T-helper 2 cell (primary cell): ENCODE data around the gene VOPP1.

Experiments
- DNase-seq, 5 experiments: peaks; one replicate each; pipeline versions ENCODE4 v3.0.0 to v3.0.0-alpha.2; 2012 to 2022

VOPP1 gene

DNA sequence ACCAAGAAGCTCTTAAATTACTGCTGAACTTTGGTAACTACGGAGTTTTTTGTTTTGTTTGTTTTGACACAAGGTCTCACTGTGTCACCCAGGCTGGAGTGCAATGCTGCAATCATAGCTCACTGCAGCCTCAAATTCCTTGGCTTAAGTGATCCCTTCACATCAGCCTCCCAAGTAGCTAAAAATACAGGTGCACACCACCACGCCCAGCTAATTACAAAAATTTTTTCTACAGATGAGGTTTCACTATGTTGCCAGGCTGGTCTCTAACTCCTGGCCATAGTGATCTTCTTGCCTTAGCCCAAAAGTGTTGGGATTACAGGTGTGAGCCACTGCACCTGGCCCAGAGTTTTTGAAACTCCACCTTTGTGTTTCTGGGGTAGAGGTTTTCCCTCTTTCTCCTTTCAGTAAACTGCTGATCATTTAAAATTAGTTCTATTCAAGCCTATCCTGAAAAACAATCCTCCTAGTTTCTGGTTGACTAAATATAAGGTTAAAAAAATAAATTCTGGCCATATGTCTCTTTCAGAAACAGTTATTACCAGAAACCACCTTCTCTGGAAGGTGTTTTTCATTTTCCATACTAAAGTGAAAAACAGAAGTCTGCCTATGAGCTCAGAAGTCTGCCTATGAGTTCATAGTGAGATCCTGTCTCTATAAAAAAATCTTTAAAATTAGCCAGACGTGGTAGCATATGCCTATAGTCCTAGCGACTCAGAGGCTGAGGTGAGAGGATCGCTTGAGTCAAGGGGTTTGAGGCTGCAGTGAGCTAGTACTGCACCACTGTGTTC is 63.9 kb downstream of the VOPP1 start:
- no peak for DNase-seq

DNA sequence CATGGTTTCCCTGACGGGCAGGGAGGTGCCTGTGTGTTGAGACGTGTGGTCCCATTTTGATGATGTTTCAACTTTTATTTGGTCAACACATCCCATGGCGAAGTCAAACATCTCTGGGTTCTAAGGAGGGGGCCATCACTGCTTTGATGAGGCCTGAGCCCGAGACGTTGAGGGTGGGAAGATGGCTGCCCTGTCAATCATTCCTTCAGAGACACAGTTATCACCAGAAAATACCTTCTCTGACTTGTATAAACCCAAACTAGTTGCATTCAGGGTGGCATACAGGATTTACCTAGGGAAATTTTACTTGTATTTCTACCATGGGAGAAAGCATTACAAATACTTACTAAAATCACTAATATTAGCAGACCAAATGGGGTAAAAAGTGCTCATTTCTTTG is 64.6 kb downstream of the VOPP1 start:
- no peak for DNase-seq

DNA sequence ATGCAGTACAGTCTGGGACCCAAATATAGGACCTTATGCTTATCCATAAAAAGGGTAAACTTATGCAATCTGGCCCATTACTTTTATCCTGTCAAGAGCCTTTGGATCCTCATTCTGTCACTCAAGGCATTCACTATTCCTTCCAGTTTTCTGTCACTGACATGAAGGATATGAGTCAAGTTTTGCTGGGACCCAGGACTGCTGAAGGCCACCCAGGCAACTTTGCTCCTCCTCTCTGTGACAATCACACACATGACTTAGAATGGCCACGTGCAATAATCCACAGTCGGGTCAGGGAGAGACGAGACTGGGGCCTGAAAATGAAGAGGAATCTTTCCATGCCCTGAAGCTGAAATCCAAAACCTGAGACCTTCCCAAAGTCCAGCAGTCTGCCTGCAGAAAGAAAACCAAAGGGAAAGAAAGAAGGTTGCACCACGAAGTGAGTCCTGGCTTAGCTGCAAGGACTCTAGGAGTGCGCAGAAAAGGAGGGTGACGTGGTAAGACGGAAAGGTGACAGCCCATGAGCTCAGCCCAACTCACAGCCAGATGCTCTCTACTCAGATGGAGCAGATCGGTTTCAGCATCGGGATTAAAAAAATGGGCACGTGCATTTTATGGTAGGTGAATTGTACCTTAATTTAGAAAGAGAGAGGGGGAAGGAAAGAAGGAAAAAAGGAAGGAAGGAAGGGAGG is 67.2 kb downstream of the VOPP1 start:
- DNase-seq = no peak

DNA sequence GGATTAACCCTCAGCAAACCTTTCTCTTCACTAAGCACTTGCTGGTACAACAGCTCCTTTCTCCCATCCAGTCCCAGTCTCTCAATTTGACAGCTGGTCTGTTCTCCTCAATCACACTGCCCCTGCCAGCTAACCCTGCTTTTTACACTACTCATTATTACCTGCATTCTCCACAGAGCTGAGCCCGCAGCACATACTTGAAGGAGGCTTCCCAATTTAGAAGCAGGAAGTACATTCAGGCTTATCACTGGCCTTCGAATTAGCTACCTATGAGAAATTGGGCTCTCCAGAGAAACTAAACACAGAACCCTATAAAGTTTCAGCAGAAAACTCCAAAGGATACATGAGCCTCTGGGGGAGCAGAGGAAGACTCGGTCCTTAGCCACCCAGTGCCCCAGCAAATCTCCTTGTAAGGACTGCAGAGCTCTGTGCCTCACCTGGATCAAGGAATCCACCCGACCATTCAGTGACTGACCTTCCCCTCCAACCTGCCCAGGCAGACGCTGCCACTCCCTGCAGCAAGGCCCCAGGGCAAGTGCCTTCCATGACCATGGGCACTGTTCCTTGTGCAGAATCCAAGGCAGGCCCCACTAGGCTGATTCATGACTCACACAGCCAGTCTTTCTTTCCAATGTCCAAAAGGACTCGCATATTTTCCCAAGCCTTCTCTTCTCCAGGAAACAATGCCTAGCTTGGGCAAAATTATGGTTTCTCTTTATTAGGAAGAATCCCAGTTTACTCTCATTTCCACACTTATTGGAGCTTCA is 68.0 kb downstream of the VOPP1 start:
- no peak for DNase-seq

DNA sequence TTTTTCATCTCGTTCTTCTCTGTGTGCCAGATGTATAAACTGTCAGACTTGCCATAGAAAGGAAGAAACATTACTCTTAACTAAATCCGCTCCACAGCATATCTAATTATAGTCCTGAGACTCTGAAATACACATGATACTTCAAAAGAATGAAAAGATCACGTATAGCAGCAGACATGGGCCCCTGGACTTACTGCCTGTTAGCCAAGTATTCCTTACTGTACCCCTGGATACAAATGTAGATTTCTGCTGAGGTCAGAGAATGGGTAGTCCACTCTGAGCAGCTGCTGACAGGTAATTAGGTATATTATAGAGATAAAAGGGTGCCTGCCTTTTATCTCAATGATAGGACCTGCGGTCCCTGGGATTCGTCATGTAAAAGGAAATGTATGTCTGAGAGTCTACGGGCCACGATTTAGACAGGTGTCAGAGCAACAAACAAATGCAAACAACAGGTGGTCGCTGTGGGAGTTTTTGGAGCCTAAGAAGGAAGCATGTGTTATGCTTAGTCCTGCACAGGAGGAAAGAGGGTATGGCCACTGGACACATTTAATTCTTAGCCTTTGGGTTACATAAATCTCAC is 69.4 kb downstream of the VOPP1 start:
- no peak for DNase-seq

DNA sequence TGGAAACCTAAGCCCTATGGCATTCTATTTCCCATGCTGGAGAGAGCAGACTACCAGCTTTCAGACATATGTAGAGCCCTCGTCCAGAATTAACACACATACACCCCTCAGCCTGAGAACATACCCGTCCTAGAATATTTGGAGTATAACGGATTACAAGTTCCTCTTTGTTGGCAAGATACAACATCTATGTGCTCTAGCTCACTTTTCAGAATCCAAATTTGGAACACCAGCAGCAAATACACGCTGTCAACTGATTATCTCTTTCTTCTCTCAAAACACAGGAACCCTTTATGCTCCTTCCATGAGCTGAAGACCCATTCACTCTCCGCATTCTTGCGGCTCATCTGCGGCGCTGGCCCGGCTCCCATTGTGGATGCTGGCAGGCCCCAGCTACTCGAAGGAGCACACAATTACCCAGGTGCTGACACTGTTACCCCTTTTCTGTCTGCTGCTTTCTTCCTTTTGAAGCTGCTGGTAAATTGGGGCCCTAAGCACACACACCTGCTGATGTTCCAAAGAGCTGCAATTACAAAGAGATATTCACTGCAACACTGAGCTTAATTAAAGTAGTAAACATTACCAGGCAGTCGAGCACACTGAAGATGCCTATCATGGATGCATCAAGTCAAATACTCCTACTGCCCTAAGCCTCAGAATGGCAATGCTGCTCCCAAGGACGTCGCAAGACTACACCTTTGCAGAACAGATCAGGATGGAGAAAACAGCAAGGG is 70.0 kb downstream of the VOPP1 start:
- no peak for DNase-seq

DNA sequence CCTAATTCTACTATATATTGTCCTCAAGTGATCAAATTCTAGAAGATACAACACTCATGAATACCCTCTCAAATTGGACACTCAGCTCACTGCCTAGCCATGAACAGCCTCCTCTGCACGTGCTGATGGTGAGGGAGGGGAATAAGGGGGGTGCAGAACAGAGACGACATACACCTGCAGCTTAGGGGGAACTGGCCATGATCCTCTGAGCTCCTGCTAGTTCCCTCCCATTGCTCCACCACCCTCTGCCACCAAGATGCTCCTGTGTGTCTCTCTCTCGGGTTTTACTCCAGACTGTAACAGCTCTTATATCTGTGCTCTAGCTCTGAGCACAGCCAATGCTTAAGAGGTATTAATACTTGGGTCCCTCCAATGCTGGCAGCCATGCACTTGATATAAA is 70.7 kb downstream of the VOPP1 start:
- DNase-seq = no peak

DNA sequence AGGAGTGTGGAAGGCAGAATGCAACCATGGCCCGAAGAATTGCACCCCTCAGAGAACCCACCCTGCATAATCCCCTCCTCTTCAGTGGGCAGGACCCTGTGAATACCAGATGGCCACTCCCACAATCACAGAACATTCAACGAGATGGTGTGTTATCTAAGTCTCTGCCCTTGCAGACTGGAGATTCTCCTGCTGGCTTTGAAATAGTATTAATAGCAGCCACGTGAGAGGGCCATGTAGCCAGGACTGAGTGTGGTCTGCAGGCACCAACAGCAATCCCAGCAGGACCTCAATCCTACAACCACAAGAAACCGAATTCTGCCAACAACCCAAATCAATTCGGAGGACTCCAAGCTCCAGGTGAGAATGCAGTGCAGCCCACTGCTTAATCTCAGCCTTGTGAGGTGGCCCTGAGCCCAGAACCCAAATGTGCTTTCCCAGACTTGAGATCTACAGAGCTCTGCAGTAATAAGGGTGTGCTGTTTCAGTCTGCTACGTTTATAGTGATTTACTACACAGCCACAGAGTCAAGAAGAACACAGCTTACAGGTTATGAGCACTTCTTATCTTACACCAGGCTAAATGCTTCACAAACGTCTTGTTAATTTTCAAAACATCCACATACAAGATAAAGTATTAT is 72.1 kb downstream of the VOPP1 start:
- DNase-seq = no peak

DNA sequence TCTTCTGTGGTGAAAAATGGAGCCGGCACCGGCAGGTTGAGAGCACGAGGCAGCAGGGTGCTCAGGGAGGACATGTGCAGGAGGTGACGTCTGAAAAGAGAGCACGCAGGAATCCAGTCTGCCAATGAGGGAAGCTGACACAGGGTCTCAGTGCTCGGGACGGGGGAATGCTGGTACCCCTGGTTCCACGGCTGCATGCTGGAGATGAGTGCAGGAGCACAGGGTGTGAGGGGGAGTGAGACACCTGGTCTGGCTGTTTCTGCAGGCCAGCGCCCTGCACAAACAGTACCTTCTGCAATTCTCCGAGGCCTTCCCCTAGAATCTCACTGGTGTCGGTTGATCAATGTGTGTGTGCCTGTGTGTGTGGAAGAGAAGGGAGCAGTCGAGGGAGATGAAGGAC is 72.7 kb downstream of the VOPP1 start:
- no peak for DNase-seq

DNA sequence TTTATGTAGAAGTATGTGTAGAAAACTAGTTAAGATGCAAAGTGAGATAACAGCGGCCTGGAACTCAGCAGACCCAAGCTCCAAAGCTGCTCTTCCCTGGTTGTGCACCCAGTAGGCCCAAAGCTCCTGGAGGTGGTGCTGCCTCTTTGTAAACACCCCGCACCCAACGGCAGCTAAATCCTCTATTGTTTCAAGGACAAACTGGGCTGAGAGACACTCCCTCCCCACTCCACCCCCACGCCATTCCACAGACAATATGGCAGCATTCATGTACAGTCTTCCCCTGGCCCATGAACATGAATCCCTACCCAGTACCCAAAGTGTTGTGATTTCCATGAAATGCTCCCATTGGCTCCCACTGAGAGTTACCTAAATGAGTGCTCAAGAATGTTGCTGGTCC is 73.5 kb downstream of the VOPP1 start:
- no peak for DNase-seq

DNA sequence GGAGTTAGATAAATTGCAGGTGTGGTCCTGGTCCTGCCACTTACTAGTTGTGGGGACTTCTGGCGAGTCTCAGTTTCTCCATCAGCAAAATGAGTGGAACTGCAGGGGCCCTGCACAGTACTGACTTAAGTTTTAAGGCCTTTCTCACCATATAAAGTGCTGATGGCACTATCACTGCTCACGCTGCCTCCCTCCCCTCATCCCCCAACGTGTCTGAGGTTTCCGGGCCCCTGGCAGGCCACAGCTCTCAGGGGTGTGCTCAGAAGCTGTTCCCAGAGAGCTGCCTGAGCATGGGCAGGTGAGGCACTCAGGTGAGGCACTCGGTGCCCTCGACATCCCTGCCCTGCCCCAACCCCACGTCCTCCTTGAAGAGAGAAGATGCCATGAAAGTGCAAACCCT is 74.2 kb downstream of the VOPP1 start:
- DNase-seq = peak in 2 of 5 experiments; percentile 43 to 44

DNA sequence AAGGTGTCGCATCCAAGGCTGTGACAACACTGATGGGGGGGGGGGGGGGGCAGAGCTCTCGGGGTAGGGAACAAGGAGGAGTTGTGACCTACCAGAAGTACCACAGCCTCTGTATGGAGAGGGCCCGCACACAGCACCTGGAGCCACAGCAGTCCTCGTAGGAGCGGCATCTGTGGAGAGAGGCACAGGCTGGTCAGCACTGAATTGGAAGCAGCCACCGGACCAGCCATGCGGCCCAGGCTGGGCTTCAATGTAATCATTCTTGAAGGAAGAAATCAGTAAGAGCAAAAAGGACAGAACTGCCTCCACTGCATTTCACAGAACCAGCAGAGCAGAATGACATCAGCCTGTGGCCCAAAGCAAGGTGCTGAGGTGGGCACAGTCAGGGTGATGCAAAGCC is 74.8 kb downstream of the VOPP1 start:
- DNase-seq = no peak

DNA sequence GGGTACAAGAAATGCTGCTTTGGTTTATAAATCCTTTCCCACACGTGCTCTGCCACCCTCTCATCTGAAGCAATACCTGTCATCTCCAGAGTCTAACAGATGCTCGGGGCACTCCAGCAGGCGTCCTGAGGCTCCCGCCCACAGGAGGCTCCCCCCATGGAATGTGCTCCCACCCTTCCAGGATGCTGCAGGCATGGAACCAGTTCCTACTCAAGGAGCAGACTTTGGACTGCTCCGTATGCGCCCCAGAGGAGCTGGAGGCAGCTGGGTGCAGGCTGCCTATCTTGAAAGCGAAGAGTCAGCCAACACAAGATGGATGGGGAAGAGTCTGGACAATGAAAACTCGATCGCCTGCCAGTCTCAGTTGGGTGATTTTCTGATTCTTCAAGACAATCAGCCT is 75.4 kb downstream of the VOPP1 start:
- DNase-seq = no peak

DNA sequence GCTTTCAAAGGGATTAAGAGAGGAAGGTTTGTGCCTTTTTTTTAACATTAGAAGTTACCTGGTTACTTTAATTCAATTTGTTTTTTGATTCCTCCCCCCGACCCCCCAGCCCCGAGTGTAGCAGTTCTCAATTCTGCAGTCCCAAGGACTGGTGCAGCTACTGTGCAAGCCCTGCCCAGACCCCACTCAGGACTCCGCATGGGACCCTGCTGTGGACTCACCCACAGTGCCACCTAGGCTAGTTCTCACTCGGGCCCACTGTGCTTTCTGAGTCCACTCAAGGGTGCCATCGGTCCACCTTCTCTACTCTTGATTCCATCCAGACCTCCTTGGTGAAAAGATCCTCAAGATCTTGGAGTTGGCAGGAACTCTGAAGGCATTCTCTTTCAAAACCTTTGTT is 77.4 kb downstream of the VOPP1 start:
- no peak for DNase-seq

DNA sequence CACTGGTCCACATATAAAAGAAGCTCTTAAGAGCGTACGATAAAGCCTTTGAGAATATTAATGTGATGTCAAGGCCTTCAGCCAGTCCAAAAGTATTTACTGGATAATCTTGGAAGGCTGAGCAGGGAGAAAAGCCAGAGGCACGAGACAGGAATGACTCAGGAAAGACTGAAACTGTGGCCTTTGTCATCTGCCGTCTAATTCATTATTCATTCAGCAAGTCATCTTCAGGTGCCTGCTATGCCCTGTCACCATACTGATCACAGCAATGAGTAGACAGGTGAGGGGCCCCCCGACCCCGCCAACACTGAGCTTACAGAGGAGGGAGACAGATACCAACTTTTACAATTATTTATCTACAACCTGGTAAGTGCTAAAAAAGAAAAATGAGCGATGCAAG is 78.9 kb downstream of the VOPP1 start:
- DNase-seq = no peak

DNA sequence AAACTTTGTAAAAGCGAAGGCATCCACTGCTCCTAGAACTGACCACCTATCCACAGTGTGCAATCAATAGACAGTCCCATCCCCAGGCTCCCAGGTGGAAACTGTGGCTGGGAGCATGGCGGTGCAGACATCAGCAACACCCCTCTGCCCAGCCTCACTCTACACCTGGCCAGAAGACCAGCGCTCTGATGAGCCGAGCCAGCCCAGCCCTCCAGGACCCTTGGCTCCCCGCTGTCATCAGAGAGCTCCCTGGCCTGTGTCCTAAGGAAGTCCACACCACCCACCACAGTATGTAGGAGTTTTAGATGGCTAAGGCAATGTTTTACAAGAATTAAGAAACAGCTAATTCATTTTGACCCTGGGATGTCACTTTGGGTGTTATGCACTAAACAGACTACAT is 81.0 kb downstream of the VOPP1 start:
- no peak for DNase-seq

DNA sequence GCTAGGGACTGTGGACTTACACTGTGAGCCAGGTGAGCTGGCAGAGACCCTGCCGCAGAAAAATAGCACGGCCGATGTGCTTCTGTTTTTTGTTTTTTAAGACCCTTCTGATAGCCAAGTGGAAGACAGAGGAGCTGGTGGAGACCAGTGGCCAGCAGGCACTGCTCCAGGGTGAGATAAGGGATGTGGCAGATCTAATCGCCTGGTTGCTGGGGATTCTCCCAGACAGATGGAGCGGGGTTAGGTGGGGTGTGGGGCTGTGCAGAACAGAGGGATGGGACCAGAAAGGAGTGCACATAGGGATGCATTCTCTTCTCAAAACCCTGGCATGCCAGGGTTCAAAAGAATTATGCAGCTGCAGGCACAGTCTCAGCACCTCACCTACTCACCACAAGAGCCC is 82.2 kb downstream of the VOPP1 start:
- DNase-seq = no peak

DNA sequence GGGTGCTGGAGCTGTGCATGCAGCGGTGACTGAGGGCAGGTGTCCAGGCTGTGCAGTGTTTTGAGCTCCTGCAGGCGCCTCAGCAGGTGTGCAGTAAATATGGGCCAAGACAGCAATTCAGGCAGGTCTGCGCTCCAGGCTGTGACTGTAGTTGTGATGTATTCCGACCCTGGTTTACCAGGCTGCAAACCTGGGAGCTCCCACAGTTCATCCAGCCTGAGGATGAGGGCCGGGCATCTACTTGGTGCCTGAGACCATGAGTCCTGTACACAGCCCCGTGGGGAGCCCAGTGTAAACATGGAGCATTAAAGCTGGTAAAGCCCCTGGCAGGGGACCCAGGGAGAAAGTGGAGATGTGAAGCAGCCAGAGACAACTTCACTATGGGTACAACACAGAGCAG is 82.8 kb downstream of the VOPP1 start:
- DNase-seq = no peak

DNA sequence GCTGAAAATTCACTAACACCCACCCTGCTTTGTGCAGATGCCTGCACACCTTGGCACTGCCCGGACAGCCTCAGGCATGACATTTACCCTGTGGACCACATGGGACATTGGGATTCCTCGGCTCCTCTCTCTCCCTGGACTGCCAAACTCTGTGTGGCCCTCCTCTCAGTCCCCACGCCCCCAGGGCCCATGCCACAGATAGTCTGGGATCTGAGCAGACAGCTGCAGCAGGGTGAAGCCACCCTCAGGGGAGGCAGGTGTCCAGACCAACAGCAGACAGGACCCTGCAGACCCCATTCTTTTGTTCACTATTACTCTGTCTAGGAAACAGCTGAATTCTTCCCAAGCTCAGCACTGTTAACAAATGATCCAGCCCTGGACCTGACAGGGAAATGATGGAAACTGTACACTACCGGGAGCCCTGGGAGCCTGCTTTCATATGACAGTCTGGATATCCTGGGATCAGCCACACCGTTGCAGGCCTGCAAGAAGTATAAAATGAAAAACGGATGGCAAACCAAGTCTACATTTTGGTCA is 83.4 kb downstream of the VOPP1 start:
- DNase-seq = no peak

DNA sequence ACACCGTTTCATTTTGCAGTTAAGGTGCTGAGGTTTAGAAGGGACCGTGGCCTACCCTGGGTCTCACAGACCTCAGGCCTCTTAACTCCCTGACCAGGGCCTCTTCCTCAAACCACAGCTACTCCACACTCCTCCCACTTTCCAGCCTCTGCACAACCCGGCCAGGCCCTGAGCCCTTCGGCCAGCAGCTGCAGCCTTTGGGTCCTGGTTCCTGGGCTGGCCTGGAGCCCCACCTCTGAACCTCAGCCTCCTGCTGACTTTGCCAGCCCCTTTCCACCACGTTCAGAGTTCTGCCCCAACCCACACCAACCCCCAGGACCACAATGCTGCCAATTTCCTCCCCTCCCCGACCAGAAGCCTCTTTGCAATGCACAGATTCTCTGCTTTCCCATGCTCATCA is 84.1 kb downstream of the VOPP1 start:
- no peak for DNase-seq

DNA sequence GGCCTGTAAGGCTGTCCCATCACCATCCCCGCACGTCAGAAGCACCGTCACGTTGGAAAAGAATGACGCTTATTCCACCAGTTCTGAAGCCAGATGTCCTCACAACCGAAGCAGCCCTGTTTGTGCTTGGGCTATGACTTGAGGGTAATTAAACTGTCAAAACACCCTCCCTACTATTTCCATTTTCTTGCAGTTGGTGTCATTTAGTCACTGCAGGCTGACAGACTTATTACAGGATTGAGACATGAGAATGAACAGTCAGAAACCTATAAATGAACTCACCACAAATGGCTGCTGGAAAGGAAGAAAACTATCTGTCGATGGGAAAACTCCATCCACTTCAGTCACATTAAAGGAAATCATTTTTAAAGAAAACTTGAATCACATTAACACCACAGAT is 85.3 kb downstream of the VOPP1 start:
- no peak for DNase-seq

DNA sequence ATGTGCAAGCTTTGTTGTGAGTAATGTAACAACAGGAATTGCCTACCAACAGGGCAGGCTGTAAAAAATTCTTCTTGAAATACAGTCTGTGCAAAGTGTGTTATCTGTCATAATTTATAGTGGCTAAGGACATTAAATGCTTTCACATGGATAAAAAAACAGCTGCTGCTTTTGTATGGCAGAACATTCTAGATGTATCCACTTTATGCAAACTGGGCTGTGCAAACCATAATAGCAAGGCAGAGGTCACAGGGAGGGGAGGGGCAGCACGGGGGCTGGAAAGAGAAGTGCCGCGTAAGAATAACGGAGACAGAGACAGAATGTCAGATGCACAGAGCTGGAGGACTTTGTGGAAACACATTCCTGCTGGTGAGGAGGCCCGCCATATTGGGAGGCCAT is 86.1 kb downstream of the VOPP1 start:
- DNase-seq = no peak
